NT2/D1 (cell line): ENCODE data around the gene RNF144B.

ENCODE experiments used
- SUZ12 ChIP-seq: IDR thresholded peaks from 2 replicates; pipeline ENCODE4 v1.6.1; 2011; ENCODE audit not compliant: insufficient read length, insufficient read depth; ENCODE audit errors: extremely low read depth
- YY1 ChIP-seq: IDR thresholded peaks from 2 replicates; pipeline ENCODE4 v1.6.1; 2011; ENCODE audit not compliant: insufficient read length, insufficient read depth
- ZNF274 ChIP-seq: IDR thresholded peaks from 2 replicates; pipeline ENCODE4 v1.6.1; 2011; ENCODE audit warnings: mild to moderate bottlenecking, low read depth, low read length

DNA sequence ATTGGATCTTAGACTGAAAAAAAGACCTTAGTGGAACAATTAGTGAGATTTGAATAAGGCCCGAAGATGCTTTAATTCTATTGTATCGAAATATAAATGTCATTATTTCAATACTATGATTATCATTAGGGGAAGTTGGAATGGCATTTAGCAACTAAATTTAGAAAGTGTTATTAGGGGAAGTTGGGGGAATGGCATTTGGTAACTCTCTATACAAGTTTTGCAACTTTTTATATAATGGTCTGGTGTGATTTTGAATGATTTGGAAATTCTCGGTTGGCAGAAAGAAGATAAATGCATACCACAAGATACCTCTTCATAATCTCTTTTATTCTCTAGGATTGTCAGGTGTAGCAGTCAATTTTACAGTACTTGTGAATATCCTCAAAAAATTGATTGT is 49.2 kb downstream of the RNF144B start:
- no peak for TF ChIP-seq SUZ12
- no peak for TF ChIP-seq ZNF274
- no peak for TF ChIP-seq YY1
